Anterior cingulate cortex (tissue), 58 donors: ENCODE data around the gene FAM120A.

Experiments used
- DNase-seq, 58 donors: peaks; one replicate each; lab custom pipeline; 2025; lab: John Stamatoyannopoulos, UW

Gene FAM120A

GRCh38 chr9:93610206-93610605, 158.7 kb downstream of the FAM120A start:
- no peak for DNase-seq

DNA sequence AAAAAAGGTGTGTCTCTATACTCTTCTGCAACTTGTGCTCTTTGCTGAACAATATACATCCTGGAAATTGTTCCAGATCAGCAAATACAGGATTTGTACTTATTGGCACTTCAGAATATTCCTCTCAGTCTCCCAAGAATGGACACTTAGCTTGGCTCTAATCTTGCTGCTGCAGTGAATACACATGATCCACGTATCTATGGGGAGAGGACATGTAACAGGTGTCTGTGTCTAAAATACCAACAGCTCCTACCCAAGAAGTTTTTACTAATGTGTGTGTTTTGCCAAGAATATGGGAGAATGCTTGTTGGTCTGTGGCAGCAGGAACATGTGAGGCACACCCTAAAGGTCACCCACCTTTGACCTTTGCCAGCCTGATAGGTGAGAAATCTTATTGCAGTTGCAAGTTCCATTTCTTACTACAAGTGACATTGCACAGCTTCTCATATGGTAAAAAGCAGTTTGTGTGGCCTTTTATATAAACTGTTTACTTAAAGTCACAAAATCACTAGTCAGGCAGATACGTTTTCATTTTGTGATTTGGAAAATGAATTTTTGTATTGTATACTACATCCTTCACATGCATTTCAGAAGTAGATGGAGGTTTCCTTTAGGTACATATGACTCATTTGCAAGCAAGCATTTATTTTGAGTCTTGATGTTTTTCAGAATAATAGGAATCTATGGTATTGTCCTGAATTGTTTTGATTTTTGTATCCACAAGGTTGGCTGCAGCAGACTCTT, 160.7 kb downstream of the FAM120A start:
- DNase-seq = no peak

GRCh38 chr9:93612796-93613154, 161.3 kb downstream of the FAM120A start:
- DNase-seq = no peak

GRCh38 chr9:93613174-93613573, 161.7 kb downstream of the FAM120A start:
- DNase-seq = no peak

DNA sequence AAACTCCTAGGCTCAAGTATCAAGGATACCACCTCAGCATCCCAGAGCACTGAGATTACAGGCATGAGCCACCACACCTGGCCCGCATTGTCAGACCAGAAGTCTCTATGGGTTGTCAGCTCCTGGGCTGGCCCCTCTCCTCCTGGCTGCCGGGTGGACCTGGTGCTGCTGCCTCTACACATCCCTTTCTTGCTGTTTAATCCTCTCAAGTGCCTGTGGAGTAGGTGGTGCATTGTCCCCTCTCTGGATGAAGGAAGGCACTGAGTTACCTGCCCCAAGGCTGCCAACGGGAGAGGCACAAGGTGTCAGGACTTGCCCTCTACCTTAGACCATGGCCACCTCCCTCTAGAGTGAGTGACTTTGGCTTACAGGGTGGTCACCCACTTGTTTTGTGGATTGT, 162.3 kb downstream of the FAM120A start:
- no peak for DNase-seq

DNA sequence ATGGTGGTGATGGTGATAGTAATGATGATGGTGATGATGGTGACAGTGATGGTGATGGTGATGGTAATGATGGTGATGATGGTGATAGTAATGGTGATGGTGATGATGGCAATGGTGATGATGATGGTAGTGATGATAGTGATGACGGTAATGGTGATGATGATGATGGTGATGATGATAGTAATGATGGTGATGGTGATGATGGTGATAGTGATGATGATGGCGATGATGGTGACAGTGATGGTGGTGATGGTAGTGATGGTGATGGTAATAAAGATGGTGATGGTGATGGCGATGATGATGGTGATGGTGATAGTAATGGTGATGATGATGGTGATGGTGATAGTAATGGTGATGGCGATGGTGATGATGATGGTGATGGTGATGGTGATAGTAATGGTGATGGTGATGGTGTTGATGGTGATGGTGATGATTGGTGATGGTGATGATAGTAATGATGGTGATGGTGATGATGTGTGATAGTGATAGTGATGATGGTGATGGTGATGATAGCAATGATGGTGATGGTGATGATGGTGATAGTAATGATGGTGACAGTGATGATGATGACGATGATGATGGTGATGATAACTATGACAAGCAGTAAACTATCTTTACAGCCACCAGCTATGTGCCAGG, 163.5 kb downstream of the FAM120A start:
- no peak for DNase-seq
